Thyroid gland (tissue), 4 donors: ENCODE data around the gene GREB1L. TPM values are rescaled to one million over a fixed set of nuclear protein-coding genes. Genes with fewer than 3 reads are reported as not detected.

Experiments used
- DNase-seq, 2 donors: peaks; one replicate each; pipeline ENCODE4 v3.0.0-alpha.2; 2019
- H3K27ac ChIP-seq, 3 donors: fragments of 200-600 bp; sonication (generic); 1 replicate in 2 of 3; 2 replicates in 1 of 3; pipeline ENCODE4 v1.5.1; 2016 to 2019; ENCODE audit warnings: mild to moderate bottlenecking in 1 of 3, moderate library complexity in 1 of 3
- H3K27me3 ChIP-seq: fragments of 200-600 bp; sonication (generic); one replicate; pipeline ENCODE4 v1.5.1; 2019
- H3K36me3 ChIP-seq, 2 donors: fragments of 200-600 bp; sonication (generic); one replicate each; pipeline ENCODE4 v1.5.1; 2016 to 2019
- H3K4me1 ChIP-seq, 2 donors: fragments of 200-600 bp; sonication (generic); one replicate each; pipeline ENCODE4 v1.5.1; 2017 to 2019
- H3K4me3 ChIP-seq, 3 donors: fragments of 200-600 bp; sonication (generic); replicated peaks in 1 of 3; 1 replicate in 2 of 3; 2 replicates in 1 of 3; pipeline ENCODE4 v1.5.1; 2016; ENCODE audit warnings: mild to moderate bottlenecking in 1 of 3
- H3K9me3 ChIP-seq: fragments of 200-600 bp; sonication (generic); one replicate; pipeline ENCODE4 v1.5.1; 2017
- CTCF ChIP-seq, 6 experiments: fragments of 200-600 bp in 3 of 6; fragments of 450-650 bp in 3 of 6; sonication (generic) in 3 of 6; IDR thresholded peaks; one replicate each; pipeline ENCODE4 v1.5.1; 2016 to 2019; ENCODE audit warnings: antibody characterized with exemption in 6 of 6, mild to moderate bottlenecking in 2 of 6, inconsistent platforms in 1 of 6, moderate library complexity in 1 of 6
- POLR2A ChIP-seq, 2 donors: fragments of 450-650 bp; IDR thresholded peaks; one replicate each; pipeline ENCODE4 v1.6.1; 2017; ENCODE audit warnings: antibody characterized with exemption in 2 of 2, mild to moderate bottlenecking in 2 of 2, moderate library complexity in 1 of 2
- WGBS, 2 donors: methylation state at CpG; one replicate each; pipeline ENCODE4 v1.1.5; 2017; 5-methylcytosine and 5-hydroxymethylcytosine counted together
- intact Hi-C: fragments of 100-400 bp; cut with DNase I; formaldehyde crosslinking; loops from one replicate; pipeline ENCODE4 v1.15.1; 2023
- total RNA-seq, 4 donors: library from RNA; depleted of rRNA; stranded (reverse); fragments of >200 nt; gene quantifications; one replicate each; pipeline ENCODE4 v1.2.3, GENCODE V29; 2016

The GREB1L gene
- total RNA-seq, 4 donors from 2014 or later = 25.0 to 43.5 (median 31.8) TPM

GRCh38 chr18:21281603-21282002, 39.6 kb downstream of the GREB1L start:
- no peak overlapping the region for H3K4me3 ChIP-seq
- TF ChIP-seq POLR2A (IDR thresholded peaks at IDR 0.05) = no peak
- no peak for TF ChIP-seq CTCF (IDR thresholded peaks at IDR 0.05)
- H3K27me3 ChIP-seq = no peaks in the 10 kb centered on the region
- no peaks in the 10 kb centered on the region for H3K4me1 ChIP-seq
- no peaks in the 10 kb centered on the region for H3K9me3 ChIP-seq
- no peak overlapping the region for H3K27ac ChIP-seq
- DNase-seq = no peak
- intact Hi-C loops = no loop called here
- no peaks in the 10 kb centered on the region for H3K36me3 ChIP-seq

GRCh38 chr18:21284540-21284939, 42.5 kb downstream of the GREB1L start:
- Histone ChIP-seq H3K9me3 (no peaks in the 10 kb centered on the region), H3K27me3 (no peaks in the 10 kb centered on the region), H3K4me3 (no peak overlapping the region), H3K4me1 (no peaks in the 10 kb centered on the region), H3K36me3 (no peaks in the 10 kb centered on the region), H3K27ac (no peak overlapping the region)
- TF ChIP-seq POLR2A (IDR thresholded peaks at IDR 0.05) (no peak), CTCF (IDR thresholded peaks at IDR 0.05) (no peak)
- 88 to 90% methylated on average over 3 of the region's 3 CpGs for WGBS, 2 donors
- no peak for DNase-seq
- intact Hi-C loops = no loop called here

GRCh38 chr18:21289827-21290226, 47.8 kb downstream of the GREB1L start:
- Histone ChIP-seq H3K27me3 (no peaks in the 10 kb centered on the region), H3K4me1 (no peaks in the 10 kb centered on the region), H3K27ac (no peak overlapping the region), H3K4me3 (no peak overlapping the region), H3K9me3 (no peaks in the 10 kb centered on the region), H3K36me3 (no peaks in the 10 kb centered on the region)
- DNase-seq = no peak
- 98 to 99% methylated on average over 3 of the region's 3 CpGs for WGBS, 2 donors
- intact Hi-C loops = no loop called here
- no peak for TF ChIP-seq CTCF (IDR thresholded peaks at IDR 0.05)
- TF ChIP-seq POLR2A (IDR thresholded peaks at IDR 0.05) = no peak

- no peaks in the 10 kb centered on the region for H3K9me3 ChIP-seq
- H3K4me3 ChIP-seq = no peak overlapping the region
- H3K4me1 ChIP-seq = no peaks in the 10 kb centered on the region
- H3K27ac ChIP-seq = no peak overlapping the region
- TF ChIP-seq CTCF (IDR thresholded peaks at IDR 0.05) (no peak), POLR2A (IDR thresholded peaks at IDR 0.05) (no peak)
- no peak for DNase-seq
- 92 to 94% methylated on average over 3 of the region's 3 CpGs for WGBS, 2 donors
- intact Hi-C loops = no loop called here
- no peaks in the 10 kb centered on the region for H3K27me3 ChIP-seq
- no peaks in the 10 kb centered on the region for H3K36me3 ChIP-seq
Observed at GRCh38 chr18:21291106-21291505, 49.1 kb downstream of the GREB1L start.

- H3K4me1 ChIP-seq = no peaks in the 10 kb centered on the region
- intact Hi-C loops = no loop called here
- WGBS, 2 donors = 92 to 99% methylated on average over 3 of the region's 3 CpGs
- no peaks in the 10 kb centered on the region for H3K27me3 ChIP-seq
- H3K36me3 ChIP-seq = no peaks in the 10 kb centered on the region
- H3K9me3 ChIP-seq = no peaks in the 10 kb centered on the region
- no peak overlapping the region for H3K27ac ChIP-seq
- H3K4me3 ChIP-seq = no peak overlapping the region
- no peak for DNase-seq
- TF ChIP-seq POLR2A (IDR thresholded peaks at IDR 0.05) (no peak), CTCF (IDR thresholded peaks at IDR 0.05) (no peak)
Observed at GRCh38 chr18:21293479-21293878, 51.4 kb downstream of the GREB1L start.
